SK-N-SH (cell line): ENCODE measurements around the gene IMPDH1. TPM values are rescaled to one million over a fixed set of nuclear protein-coding genes. Genes with fewer than 3 reads are reported as not detected.

Experiments used
- CTCF ChIA-PET: fragments of 300-600, 350-600 bp; formaldehyde crosslinking; extraction: SDS; loops from one replicate; lab custom pipeline; 2021; lab: Yijun Ruan, JAX
- POLR2A ChIA-PET: fragments of 350-600 bp; sonication (Branson Sonifier 250); formaldehyde crosslinking; extraction: SDS; loops from one replicate; lab custom pipeline; 2020; ENCODE audit warnings: antibody characterized with exemption, inconsistent platforms; lab: Yijun Ruan, JAX
- DNase-seq: peaks from one replicate; pipeline ENCODE4 v3.0.0; 2012
- H2AFZ ChIP-seq: fragments of 200-600 bp; sonication (generic); 2 replicates; pipeline ENCODE4 v1.8.1; 2016; ENCODE audit warnings: antibody characterized with exemption, mild to moderate bottlenecking, low read depth
- H3F3A ChIP-seq: fragments of 200-600 bp; sonication (generic); replicated peaks from 2 replicates; pipeline ENCODE3; 2016; ENCODE audit warnings: antibody characterized with exemption, mild to moderate bottlenecking; ENCODE audit not compliant: insufficient read depth
- H3K27ac ChIP-seq, 2 experiments: fragments of 200-500 bp in 1 of 2; fragments of 200-600 bp in 1 of 2; sonication (Bioruptor generic) in 1 of 2; sonication (generic), shearing (Covaris generic) in 1 of 2; 2 replicates each; pipeline versions ENCODE4 v1.5.1 to v1.6.1; 2014 to 2016; ENCODE audit warnings: low read depth in 2 of 2, inconsistent platforms in 1 of 2, low read length in 1 of 2, mild to moderate bottlenecking in 1 of 2, mixed read lengths in 1 of 2
- H3K27me3 ChIP-seq: fragments of 200-600 bp; sonication (generic), shearing (Covaris generic); 2 replicates; pipeline ENCODE4 v1.6.1; 2016; ENCODE audit warnings: mixed run types; ENCODE audit not compliant: insufficient read depth
- H3K36me3 ChIP-seq, 2 experiments: fragments of 200-500 bp in 1 of 2; fragments of 200-600 bp in 1 of 2; sonication (Bioruptor generic) in 1 of 2; sonication (generic) in 1 of 2; replicated peaks in 1 of 2; 2 replicates each; pipeline versions ENCODE3 to v1.5.1; 2014 to 2016; ENCODE audit warnings: low read length in 1 of 2, mild to moderate bottlenecking in 1 of 2; ENCODE audit not compliant: insufficient read depth in 2 of 2, control insufficient read depth in 1 of 2
- H3K4me1 ChIP-seq, 2 experiments: fragments of 200-500 bp in 1 of 2; fragments of 200-600 bp in 1 of 2; sonication (Bioruptor generic) in 1 of 2; sonication (generic), shearing (Covaris generic) in 1 of 2; 2 replicates each; pipeline versions ENCODE4 v1.5.1 to v1.6.1; 2014 to 2016; ENCODE audit warnings: low read depth in 1 of 2, low read length in 1 of 2, mixed run types in 1 of 2; ENCODE audit not compliant: insufficient read depth in 2 of 2, control insufficient read depth in 1 of 2
- H3K4me2 ChIP-seq: fragments of 200-600 bp; sonication (generic), shearing (Covaris generic); 2 replicates; pipeline ENCODE4 v1.6.1; 2017; ENCODE audit warnings: mixed run types
- H3K4me3 ChIP-seq, 2 experiments: fragments of 200-500 bp in 1 of 2; fragments of 200-600 bp in 1 of 2; sonication (Bioruptor generic) in 1 of 2; sonication (generic), shearing (Covaris generic) in 1 of 2; 2 replicates each; pipeline versions ENCODE4 v1.5.1 to v1.8.1; 2014 to 2016; ENCODE audit warnings: low read depth in 2 of 2, inconsistent platforms in 1 of 2, low read length in 1 of 2, mild to moderate bottlenecking in 1 of 2, mixed read lengths in 1 of 2, moderate library complexity in 1 of 2
- H3K79me2 ChIP-seq: fragments of 200-600 bp; sonication (generic); 2 replicates; pipeline ENCODE4 v1.8.1; 2017; ENCODE audit warnings: mild to moderate bottlenecking; ENCODE audit not compliant: insufficient read depth
- H3K9ac ChIP-seq: fragments of 200-600 bp; sonication (generic); 2 replicates; pipeline ENCODE4 v1.6.1; 2017; ENCODE audit warnings: mixed run types
- H3K9me2 ChIP-seq: fragments of 200-600 bp; sonication (generic); 2 replicates; pipeline ENCODE4 v1.6.1; 2017; ENCODE audit warnings: mixed run types
- H3K9me3 ChIP-seq: fragments of 200-600 bp; sonication (generic); 2 replicates; pipeline ENCODE4 v1.6.1; 2017; ENCODE audit warnings: mixed run types, mild to moderate bottlenecking, moderate library complexity
- H4K20me1 ChIP-seq: fragments of 200-600 bp; sonication (generic); 2 replicates; pipeline ENCODE4 v1.6.1; 2017; ENCODE audit warnings: mild to moderate bottlenecking, mixed run types; ENCODE audit not compliant: insufficient read depth
- CHD2 ChIP-seq: fragments of 150-350 bp; IDR thresholded peaks from 2 replicates; pipeline ENCODE4 v1.6.1; 2018; ENCODE audit warnings: low read length; ENCODE audit not compliant: partially characterized antibody
- ELF1 ChIP-seq: IDR thresholded peaks from 2 replicates; pipeline ENCODE4 v1.4.0; 2012
- EP300 ChIP-seq, 2 experiments: IDR thresholded peaks; 2 replicates each; pipeline versions ENCODE4 v1.4.0 to v1.6.1; 2012; ENCODE audit warnings: borderline replicate concordance in 1 of 2, low read depth in 1 of 2, low read length in 1 of 2
- FOSL2 ChIP-seq: IDR thresholded peaks from 2 replicates; pipeline ENCODE4 v1.4.0; 2012; ENCODE audit warnings: low read depth, mild to moderate bottlenecking, moderate library complexity, borderline replicate concordance
- FOXJ3 ChIP-seq: sonication (generic); formaldehyde crosslinking; IDR thresholded peaks from 2 replicates; pipeline ENCODE4 v1.5.1; 2020; ENCODE audit warnings: mild to moderate bottlenecking, missing genetic modification reagents
- GATA2 ChIP-seq: sonication (generic); formaldehyde crosslinking; IDR thresholded peaks from 2 replicates; pipeline ENCODE4 v1.5.0; 2020; ENCODE audit warnings: mild to moderate bottlenecking, missing genetic modification reagents
- IRF3 ChIP-seq: fragments of 150-350 bp; IDR thresholded peaks from 2 replicates; pipeline ENCODE4 v1.6.1; 2016; ENCODE audit warnings: mild to moderate bottlenecking, low read depth, low read length
- MEF2A ChIP-seq: IDR thresholded peaks from 2 replicates; pipeline ENCODE4 v1.4.0; 2012; ENCODE audit warnings: low read depth, borderline replicate concordance
- MXI1 ChIP-seq: IDR thresholded peaks from 2 replicates; pipeline ENCODE4 v1.6.1; 2012; ENCODE audit warnings: mild to moderate bottlenecking, low read depth, low read length, improper control_type of control experiment
- NFIC ChIP-seq: IDR thresholded peaks from 2 replicates; pipeline ENCODE4 v1.4.0; 2012; ENCODE audit warnings: borderline replicate concordance
- NRF1 ChIP-seq: IDR thresholded peaks from 2 replicates; pipeline ENCODE4 v1.6.1; 2012; ENCODE audit warnings: low read depth, mild to moderate bottlenecking, low read length
- RAD21 ChIP-seq: IDR thresholded peaks from 2 replicates; pipeline ENCODE4 v1.6.1; 2012; ENCODE audit warnings: mild to moderate bottlenecking, low read length
- RCOR1 ChIP-seq: fragments of 150-350 bp; IDR thresholded peaks from 2 replicates; pipeline ENCODE4 v1.6.1; 2017; ENCODE audit warnings: antibody characterized with exemption, low read length
- RFX5 ChIP-seq: IDR thresholded peaks from 2 replicates; pipeline ENCODE4 v1.6.1; 2012; ENCODE audit warnings: mild to moderate bottlenecking, improper control_type of control experiment, low read length
- SMC3 ChIP-seq: IDR thresholded peaks from 2 replicates; pipeline ENCODE4 v1.6.1; 2012; ENCODE audit warnings: low read depth, low read length, improper control_type of control experiment
- TAF1 ChIP-seq: IDR thresholded peaks from 2 replicates; pipeline ENCODE4 v1.6.1; 2012; ENCODE audit warnings: low read depth, mild to moderate bottlenecking, low read length, moderate library complexity, borderline replicate concordance
- TCF12 ChIP-seq: IDR thresholded peaks from 2 replicates; pipeline ENCODE4 v1.4.0; 2012
- USF2 ChIP-seq: fragments of 150-350 bp; IDR thresholded peaks from 2 replicates; pipeline ENCODE4 v1.6.1; 2017; ENCODE audit warnings: antibody characterized with exemption, low read length, low read depth, borderline replicate concordance
- YY1 ChIP-seq: IDR thresholded peaks from 2 replicates; pipeline ENCODE4 v1.4.0; 2012; ENCODE audit warnings: low read depth, mild to moderate bottlenecking
- WGBS: methylation state at CpG from one replicate; pipeline ENCODE4 v1.1.6; 2017; ENCODE audit warnings: low lambda C conversion rate; 5-methylcytosine and 5-hydroxymethylcytosine counted together
- polyA plus RNA-seq, 3 experiments: library from polyadenylated mRNA; depleted of rRNA; stranded (reverse); fragments of >200 nt; gene quantifications; 2 replicates each; pipeline ENCODE4 v1.2.3, GENCODE V29; 2012
- TF ChIP-seq, protein P1 (sequence below): IDR thresholded peaks from 2 replicates; pipeline ENCODE4; 2012
- TF ChIP-seq, protein P2 (sequence below): fragments of 200-600 bp; sonication (generic); IDR thresholded peaks from 2 replicates; pipeline ENCODE4 v1.6.1; 2017; ENCODE audit warnings: antibody characterized with exemption, mild to moderate bottlenecking, moderate library complexity

IMPDH1 gene
- polyA plus RNA-seq, 1 of the 3 experiments (the other 2 are of a cell fraction): 80.4 TPM

DNA sequence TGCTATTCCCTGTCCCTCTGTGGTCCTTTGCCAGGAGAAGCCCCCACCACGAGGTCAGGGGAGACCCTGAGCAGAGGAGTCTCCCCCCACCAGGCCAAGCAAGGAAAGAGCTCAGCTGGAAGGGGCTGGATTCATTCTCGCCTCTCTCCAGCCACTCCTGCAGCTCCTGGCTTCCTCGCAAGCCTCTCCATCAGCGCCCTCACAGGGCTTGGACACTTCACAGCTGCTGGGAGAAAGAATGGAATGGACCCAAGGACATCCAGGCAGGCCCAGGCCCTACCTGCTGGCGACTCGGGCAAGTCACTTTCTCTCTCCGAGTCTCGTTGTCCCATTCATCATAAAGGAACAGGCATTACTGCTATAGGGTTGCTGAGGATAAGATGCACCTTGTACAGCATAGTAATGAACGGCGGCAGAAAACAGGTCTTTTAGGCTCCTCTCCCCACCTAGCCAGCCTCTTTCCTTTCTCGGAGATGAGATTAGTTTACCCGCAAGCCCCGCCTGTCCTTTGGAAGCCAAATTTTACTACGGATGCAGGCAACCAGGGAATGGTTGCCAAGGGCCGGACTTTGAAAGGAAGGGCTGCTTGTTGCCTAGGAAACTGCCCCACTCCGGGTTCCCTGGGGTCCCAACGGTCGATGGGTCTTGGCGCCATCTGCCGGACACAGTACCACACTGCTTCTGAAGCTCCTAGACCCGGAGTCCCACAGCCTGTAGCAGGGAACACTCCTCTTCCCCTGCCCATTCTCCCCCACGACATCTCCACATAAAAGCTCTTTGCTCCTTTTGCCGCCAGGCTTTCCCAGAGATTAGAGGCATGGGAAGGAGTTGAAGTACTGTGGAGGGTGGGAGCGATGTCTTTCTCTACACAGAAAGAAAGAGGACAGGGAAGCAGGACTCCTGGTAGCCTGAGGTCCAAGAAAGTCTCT, 22.3 kb downstream of the IMPDH1 start:
- WGBS: 18% methylated on average over 24 of the region's 24 CpGs
- Histone ChIP-seq H3K9me2 (no peaks in the 10 kb centered on the region), H4K20me1 (no peaks in the 10 kb centered on the region), H3K4me3 (peak overlapping the region in 1 of 2 experiments; percentile 16; a peak in 2 of 4 replicates), H3K9ac (no peak overlapping the region), H3K36me3 (peaks cover 0 to 5% of the 10 kb centered on the region in 2 experiments), H3K27ac (peak overlapping the region in 1 of 2 experiments; percentile 94; a peak in 2 of 4 replicates), H3K27me3 (no peaks in the 10 kb centered on the region), H3K4me1 (peaks cover 0 to 41% of the 10 kb centered on the region in 2 experiments; a peak in 1 of 4 replicates), H3K79me2 (no peaks in the 10 kb centered on the region), H2AFZ (no peak overlapping the region), H3K9me3 (no peaks in the 10 kb centered on the region), H3F3A (peaks cover 8% of the 10 kb centered on the region), H3K4me2 (no peak overlapping the region)
- DNase-seq: peak; percentile 99
- ChIA-PET CTCF (interaction anchor here (0.5 to 50.3 kb wide), 20 partner anchors 8 to 564 kb away, joined by 3 to 1901 read pairs (median 5); partner anchors contain the start of genes ATP6V1F, IMPDH1, PRRT4 and RBM28), POLR2A (interaction anchor here (0.5 to 6.6 kb wide), 9 partner anchors 9 to 43 kb away, joined by 3 to 107 read pairs (median 5); partner anchors contain the start of genes PRRT4 and RBM28)
- TF ChIP-seq FOSL2 (no peak), SMC3 (peak; percentile 99), RCOR1 (peak; percentile 74), YY1 (no peak), MXI1 (peak; percentile 80), TAF1 (no peak), NRF1 (peak; percentile 30; the same call in 1 of the 2 replicates), RFX5 (peak; percentile 96), CHD2 (peak; percentile 63), IRF3 (no peak), GATA2 (CRISPR knock-in tag) (no peak), USF2 (no peak), EP300 (IDR thresholded peaks at IDR 0.05; ENCODE audit: borderline replicate concordance in 1 of 2, low read depth in 1 of 2, low read length in 1 of 2) (peak in 1 of 2 experiments; percentile 57; a peak in 2 of 4 replicates), ELF1 (no peak), NFIC (no peak), RAD21 (peak; percentile 99), TCF12 (no peak), MEF2A (no peak), FOXJ3 (no peak)
- TF ChIP-seq, protein P1, sequence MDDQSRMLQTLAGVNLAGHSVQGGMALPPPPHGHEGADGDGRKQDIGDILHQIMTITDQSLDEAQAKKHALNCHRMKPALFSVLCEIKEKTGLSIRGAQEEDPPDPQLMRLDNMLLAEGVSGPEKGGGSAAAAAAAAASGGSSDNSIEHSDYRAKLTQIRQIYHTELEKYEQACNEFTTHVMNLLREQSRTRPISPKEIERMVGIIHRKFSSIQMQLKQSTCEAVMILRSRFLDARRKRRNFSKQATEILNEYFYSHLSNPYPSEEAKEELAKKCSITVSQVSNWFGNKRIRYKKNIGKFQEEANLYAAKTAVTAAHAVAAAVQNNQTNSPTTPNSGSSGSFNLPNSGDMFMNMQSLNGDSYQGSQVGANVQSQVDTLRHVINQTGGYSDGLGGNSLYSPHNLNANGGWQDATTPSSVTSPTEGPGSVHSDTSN: no peak
- TF ChIP-seq, protein P2, sequence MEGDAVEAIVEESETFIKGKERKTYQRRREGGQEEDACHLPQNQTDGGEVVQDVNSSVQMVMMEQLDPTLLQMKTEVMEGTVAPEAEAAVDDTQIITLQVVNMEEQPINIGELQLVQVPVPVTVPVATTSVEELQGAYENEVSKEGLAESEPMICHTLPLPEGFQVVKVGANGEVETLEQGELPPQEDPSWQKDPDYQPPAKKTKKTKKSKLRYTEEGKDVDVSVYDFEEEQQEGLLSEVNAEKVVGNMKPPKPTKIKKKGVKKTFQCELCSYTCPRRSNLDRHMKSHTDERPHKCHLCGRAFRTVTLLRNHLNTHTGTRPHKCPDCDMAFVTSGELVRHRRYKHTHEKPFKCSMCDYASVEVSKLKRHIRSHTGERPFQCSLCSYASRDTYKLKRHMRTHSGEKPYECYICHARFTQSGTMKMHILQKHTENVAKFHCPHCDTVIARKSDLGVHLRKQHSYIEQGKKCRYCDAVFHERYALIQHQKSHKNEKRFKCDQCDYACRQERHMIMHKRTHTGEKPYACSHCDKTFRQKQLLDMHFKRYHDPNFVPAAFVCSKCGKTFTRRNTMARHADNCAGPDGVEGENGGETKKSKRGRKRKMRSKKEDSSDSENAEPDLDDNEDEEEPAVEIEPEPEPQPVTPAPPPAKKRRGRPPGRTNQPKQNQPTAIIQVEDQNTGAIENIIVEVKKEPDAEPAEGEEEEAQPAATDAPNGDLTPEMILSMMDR: peak; percentile 98
